ENCODE data around the gene NUMB.

The NUMB gene

GRCh38 chr14:73457924-73458182 is 493 bp downstream of the NUMB start:
- Mint-ChIP-seq H3K4me3 (peak overlapping the region; percentile 92), H3K27me3 (peaks cover 6% of the 10 kb centered on the region)
- intact Hi-C loops (cut with micrococcal nuclease), result loop anchor here (5.0 kb wide), 1 partner anchor 36 kb away; no protein-coding TSS in a partner anchor

DNA sequence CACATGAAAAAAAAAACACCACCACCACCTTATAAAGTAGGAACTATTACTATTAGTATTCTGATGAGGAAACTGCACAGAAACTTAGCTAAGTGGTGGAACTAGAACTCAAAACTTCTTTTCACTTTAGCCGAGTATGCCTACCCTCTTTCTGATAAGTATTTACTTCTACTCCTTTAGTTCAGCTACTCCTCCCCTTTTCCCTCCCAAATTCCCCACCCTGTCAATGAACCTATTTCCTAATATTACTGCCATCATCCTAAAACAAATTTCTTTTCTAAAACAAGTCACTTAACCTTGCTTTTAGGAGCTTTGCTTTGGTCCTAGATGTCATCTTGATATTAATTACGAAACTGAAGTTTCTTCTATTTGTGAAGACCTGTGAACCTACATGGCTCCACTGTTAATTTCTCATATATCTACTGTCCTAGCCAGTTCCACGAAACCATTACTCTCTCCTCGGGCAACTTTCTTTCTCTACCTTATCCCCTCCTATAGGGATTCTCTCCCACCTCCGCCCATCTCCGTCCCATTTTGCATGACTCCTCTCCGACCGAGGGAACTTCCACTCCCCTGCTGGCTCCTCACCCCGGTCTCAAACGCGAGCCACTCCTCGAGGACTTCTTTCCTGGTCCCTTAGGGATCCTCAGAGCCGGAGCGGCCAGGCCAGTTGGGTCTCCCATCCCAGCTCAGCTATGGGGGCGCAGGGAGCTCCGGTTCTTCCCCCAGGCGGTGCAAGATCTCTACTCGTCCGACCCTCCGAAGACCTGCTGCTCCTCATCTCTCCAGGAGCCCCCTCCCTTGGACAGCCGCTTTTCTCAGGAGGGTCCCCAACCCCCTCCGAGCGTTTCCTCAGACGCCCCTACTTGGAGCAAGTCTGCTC is 1.1 kb downstream of the NUMB start:
- Mint-ChIP-seq H3K27me3 (peaks cover 5% of the 10 kb centered on the region), H3K36me3 (ENCODE audit: low read depth) (peaks cover 16% of the 10 kb centered on the region), H3K9me3 (no peaks in the 10 kb centered on the region), H3K27ac (peak overlapping the region; percentile 99), H3K4me1 (ENCODE audit: low read depth) (peaks cover 67% of the 10 kb centered on the region), H3K4me3 (peak overlapping the region; percentile 92)
- intact Hi-C loops (cut with micrococcal nuclease), result loop anchor here (5.0 kb wide), 1 partner anchor 35 kb away; no protein-coding TSS in a partner anchor

More at GRCh38 chr14:73457924-73458182, 493 bp downstream of the NUMB start:
- Mint-ChIP-seq H3K4me1 (ENCODE audit: low read depth) (peaks cover 67% of the 10 kb centered on the region), H3K27ac (peak overlapping the region; percentile 99), H3K36me3 (ENCODE audit: low read depth) (peaks cover 16% of the 10 kb centered on the region), H3K9me3 (no peaks in the 10 kb centered on the region)

- no peak overlapping the region for H3K27ac Mint-ChIP-seq
- intact Hi-C loops (cut with micrococcal nuclease), result loop anchor here (5.0 kb wide), 1 partner anchor 33 kb away; no protein-coding TSS in a partner anchor
- peaks cover 55% of the 10 kb centered on the region for H3K4me1 Mint-ChIP-seq (ENCODE audit: low read depth)
Measured at GRCh38 chr14:73455294-73455693, 3.1 kb downstream of the NUMB start.

GRCh38 chr14:73452341-73453186 is 5.8 kb downstream of the NUMB start:
- Mint-ChIP-seq H3K9me3 (no peaks in the 10 kb centered on the region), H3K4me1 (ENCODE audit: low read depth) (peaks cover 37% of the 10 kb centered on the region), H3K36me3 (ENCODE audit: low read depth) (peaks cover 11% of the 10 kb centered on the region), H3K27me3 (no peaks in the 10 kb centered on the region), H3K27ac (peak overlapping the region; percentile 76), H3K4me3 (peak overlapping the region; percentile 72)
- intact Hi-C loops (cut with micrococcal nuclease), result no loop called here

More at GRCh38 chr14:73455294-73455693, 3.1 kb downstream of the NUMB start:
- no peaks in the 10 kb centered on the region for H3K27me3 Mint-ChIP-seq
- no peaks in the 10 kb centered on the region for H3K9me3 Mint-ChIP-seq
- peak overlapping the region; percentile 17 for H3K4me3 Mint-ChIP-seq
- peaks cover 19% of the 10 kb centered on the region for H3K36me3 Mint-ChIP-seq (ENCODE audit: low read depth)

DNA sequence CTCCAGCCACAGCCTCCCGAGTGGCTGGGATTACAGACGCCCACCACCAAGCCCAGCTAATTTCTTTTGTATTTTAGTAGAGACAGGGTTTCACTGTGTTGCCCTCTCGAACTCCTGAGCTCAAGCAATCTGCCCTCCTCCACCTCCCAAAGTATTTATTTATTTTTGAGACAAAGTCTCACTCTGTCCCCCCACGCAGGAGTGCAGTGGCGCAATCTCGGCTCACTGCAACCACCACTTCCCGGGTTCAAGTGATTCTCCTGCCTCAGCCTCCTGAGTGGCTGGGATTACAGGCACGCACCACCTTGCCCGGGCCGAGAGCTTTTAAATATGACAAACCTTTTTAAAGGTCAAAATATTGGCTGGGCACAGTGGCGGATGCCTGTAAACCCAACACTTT is 14.6 kb downstream of the NUMB start:
- Mint-ChIP-seq H3K4me3 (no peak overlapping the region), H3K27ac (no peak overlapping the region), H3K9me3 (no peaks in the 10 kb centered on the region), H3K4me1 (ENCODE audit: low read depth) (peaks cover 5% of the 10 kb centered on the region), H3K36me3 (ENCODE audit: low read depth) (no peaks in the 10 kb centered on the region), H3K27me3 (no peaks in the 10 kb centered on the region)
- intact Hi-C loops (cut with micrococcal nuclease), result no loop called here

DNA sequence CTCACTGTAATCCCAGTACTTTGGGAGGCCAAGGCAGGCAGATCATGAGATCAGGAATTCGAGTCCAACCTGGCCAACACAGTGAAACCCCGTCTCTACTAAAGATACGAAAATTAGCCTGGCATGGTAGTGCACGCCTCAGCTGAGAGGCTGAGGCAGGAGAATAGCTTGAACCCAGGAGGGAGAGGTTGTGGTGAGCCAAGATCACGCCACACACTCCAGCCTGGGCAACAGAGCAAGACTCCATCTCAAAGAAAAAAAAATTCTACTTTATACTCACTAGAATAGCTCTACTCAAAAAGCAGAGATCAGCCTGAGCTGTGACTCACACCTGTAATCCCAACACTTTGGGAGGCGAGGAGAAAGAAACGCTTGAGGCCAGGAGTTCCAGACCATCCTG is 17.1 kb downstream of the NUMB start:
- H3K27ac Mint-ChIP-seq, result no peak overlapping the region
- H3K36me3 Mint-ChIP-seq (ENCODE audit: low read depth), result no peaks in the 10 kb centered on the region
- intact Hi-C loops (cut with micrococcal nuclease), result no loop called here
- H3K9me3 Mint-ChIP-seq, result no peaks in the 10 kb centered on the region
- peaks cover 10% of the 10 kb centered on the region for H3K4me1 Mint-ChIP-seq (ENCODE audit: low read depth)
- H3K27me3 Mint-ChIP-seq, result no peaks in the 10 kb centered on the region
- H3K4me3 Mint-ChIP-seq, result no peak overlapping the region

DNA sequence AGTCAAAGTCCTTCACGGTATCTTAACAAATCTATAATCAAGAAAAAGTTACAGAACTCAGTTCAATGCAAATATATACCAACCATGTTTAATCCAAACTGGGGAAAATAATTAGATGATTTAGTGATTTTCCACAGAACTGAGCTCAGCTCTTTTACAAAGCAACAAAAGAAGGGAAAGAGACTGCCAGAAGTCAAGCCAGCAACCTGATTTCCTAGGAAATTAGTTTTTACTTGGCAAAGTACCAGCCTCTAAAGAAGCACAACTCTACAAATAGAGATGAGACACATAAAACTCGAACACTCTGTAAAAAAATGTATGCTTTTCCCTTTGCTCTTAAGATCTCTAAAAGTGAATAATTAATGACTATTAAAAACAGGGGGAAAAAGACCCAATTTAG is 19.4 kb downstream of the NUMB start:
- Mint-ChIP-seq H3K4me1 (ENCODE audit: low read depth) (peaks cover 10% of the 10 kb centered on the region), H3K4me3 (no peak overlapping the region), H3K36me3 (ENCODE audit: low read depth) (no peaks in the 10 kb centered on the region)

GRCh38 chr14:73437206-73437605 is 21.1 kb downstream of the NUMB start:
- intact Hi-C loops (cut with micrococcal nuclease), result no loop called here
- Mint-ChIP-seq H3K4me1 (ENCODE audit: low read depth) (peaks cover 16% of the 10 kb centered on the region), H3K36me3 (ENCODE audit: low read depth) (no peaks in the 10 kb centered on the region), H3K27me3 (no peaks in the 10 kb centered on the region), H3K4me3 (no peak overlapping the region), H3K9me3 (no peaks in the 10 kb centered on the region), H3K27ac (no peak overlapping the region)

More for the DNA sequence above, 19.4 kb downstream of the NUMB start:
- H3K27ac Mint-ChIP-seq, result no peak overlapping the region
- intact Hi-C loops (cut with micrococcal nuclease), result no loop called here
- H3K9me3 Mint-ChIP-seq, result no peaks in the 10 kb centered on the region
- H3K27me3 Mint-ChIP-seq, result no peaks in the 10 kb centered on the region

DNA sequence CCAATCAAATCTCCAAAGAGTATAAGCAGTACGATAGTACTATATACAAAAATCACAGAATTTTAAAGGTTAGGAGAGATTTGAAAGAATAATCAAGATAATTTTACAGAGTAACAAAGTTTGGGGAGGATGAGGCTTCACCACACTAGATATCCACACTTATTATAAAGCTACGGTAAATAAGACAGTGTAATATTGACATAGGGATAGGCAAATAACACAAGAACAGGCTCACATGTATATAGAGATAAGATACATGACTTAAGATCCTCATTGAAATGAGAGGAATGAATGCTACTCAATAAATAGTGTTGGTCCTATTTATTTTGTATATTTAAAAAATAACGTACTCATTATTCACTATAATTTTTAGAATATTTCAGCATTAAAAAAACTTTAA is 26.2 kb downstream of the NUMB start:
- Mint-ChIP-seq H3K27ac (no peak overlapping the region), H3K4me3 (no peak overlapping the region), H3K4me1 (ENCODE audit: low read depth) (peaks cover 25% of the 10 kb centered on the region), H3K36me3 (ENCODE audit: low read depth) (no peaks in the 10 kb centered on the region), H3K27me3 (no peaks in the 10 kb centered on the region), H3K9me3 (no peaks in the 10 kb centered on the region)
- intact Hi-C loops (cut with micrococcal nuclease), result no loop called here

- intact Hi-C loops (cut with micrococcal nuclease), result no loop called here
- no peaks in the 10 kb centered on the region for H3K36me3 Mint-ChIP-seq (ENCODE audit: low read depth)
Measured at GRCh38 chr14:73428353-73428824, 30.0 kb downstream of the NUMB start.

GRCh38 chr14:73427516-73428264 is 30.7 kb downstream of the NUMB start:
- Mint-ChIP-seq H3K27me3 (no peaks in the 10 kb centered on the region), H3K27ac (peak overlapping the region; percentile 77), H3K9me3 (no peaks in the 10 kb centered on the region), H3K36me3 (ENCODE audit: low read depth) (peaks cover 1% of the 10 kb centered on the region), H3K4me1 (ENCODE audit: low read depth) (peaks cover 45% of the 10 kb centered on the region), H3K4me3 (no peak overlapping the region)
- intact Hi-C loops (cut with micrococcal nuclease), result no loop called here

More at GRCh38 chr14:73428353-73428824, 30.0 kb downstream of the NUMB start:
- Mint-ChIP-seq H3K27ac (peak overlapping the region; percentile 30), H3K27me3 (no peaks in the 10 kb centered on the region), H3K4me3 (no peak overlapping the region), H3K9me3 (no peaks in the 10 kb centered on the region), H3K4me1 (ENCODE audit: low read depth) (peaks cover 41% of the 10 kb centered on the region)

GRCh38 chr14:73426877-73427276 is 31.5 kb downstream of the NUMB start:
- Mint-ChIP-seq H3K4me3 (no peak overlapping the region), H3K27me3 (no peaks in the 10 kb centered on the region), H3K36me3 (ENCODE audit: low read depth) (peaks cover 9% of the 10 kb centered on the region), H3K9me3 (no peaks in the 10 kb centered on the region), H3K27ac (peak overlapping the region; percentile 77), H3K4me1 (ENCODE audit: low read depth) (peaks cover 50% of the 10 kb centered on the region)
- intact Hi-C loops (cut with micrococcal nuclease), result no loop called here

DNA sequence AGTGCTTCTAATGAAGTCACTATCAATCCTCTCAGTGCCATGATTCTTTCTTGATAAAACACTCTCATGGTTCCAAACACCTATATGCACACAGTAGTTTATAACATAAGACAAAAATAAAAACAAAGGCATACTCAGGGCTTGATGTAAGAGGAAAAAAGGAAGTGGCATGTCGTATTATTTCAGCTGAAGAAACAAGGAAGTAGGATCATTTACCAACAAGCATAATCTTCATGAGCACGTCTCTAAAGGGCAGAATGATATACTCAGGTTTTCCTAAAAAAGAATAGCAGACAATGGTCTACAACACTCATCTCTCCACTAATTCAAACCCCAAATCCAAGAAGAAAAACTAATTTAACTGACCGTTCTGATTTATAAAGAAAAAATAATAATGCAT is 33.9 kb downstream of the NUMB start:
- peak overlapping the region; percentile 48 for H3K4me3 Mint-ChIP-seq
- peak overlapping the region; percentile 86 for H3K27ac Mint-ChIP-seq
- H3K4me1 Mint-ChIP-seq (ENCODE audit: low read depth), result peaks cover 50% of the 10 kb centered on the region
- H3K36me3 Mint-ChIP-seq (ENCODE audit: low read depth), result peaks cover 29% of the 10 kb centered on the region
- H3K27me3 Mint-ChIP-seq, result no peaks in the 10 kb centered on the region
- no peaks in the 10 kb centered on the region for H3K9me3 Mint-ChIP-seq
- intact Hi-C loops (cut with micrococcal nuclease), result loop anchor here (5.0 kb wide), 1 partner anchor 33 kb away; the partner anchor contains the start of gene NUMB
